ENCODE results near the gene ANKRD37. TPM values are rescaled to one million over a fixed set of nuclear protein-coding genes. Genes with fewer than 3 reads are reported as not detected.
A peak's percentile ranks its signal among the peaks of the same experiment; 100 is the strongest.

The ANKRD37 gene
- total and polyA plus RNA-seq, 8 donors = 1.2 to 21.7 (median 13.4) TPM

- H3K4me1 ChIP-seq = peaks cover 0 to 12% (median 5%) of the 10 kb centered on the region in 4 donors
- no peak overlapping the region for H3K4me3 ChIP-seq
- TF ChIP-seq EP300 (IDR thresholded peaks at IDR 0.05) (no peak), POLR2AphosphoS5 (IDR thresholded peaks at IDR 0.05) (no peak), POLR2A (IDR thresholded peaks at IDR 0.05) (no peak), CTCF (IDR thresholded peaks at IDR 0.05) (no peak)
- intact Hi-C loops (cut with DNase I; ENCODE audit: low total_unique reads) = loop anchor here (10.0 kb wide), 1 partner anchor 176 kb away; no protein-coding TSS in a partner anchor
- H3K27me3 ChIP-seq = no peaks in the 10 kb centered on the region
- no peak overlapping the region for H3K27ac ChIP-seq
- DNase-seq = no peak
- no peaks in the 10 kb centered on the region for H3K36me3 ChIP-seq
- WGBS, 5 donors = 88 to 97% (median 95%) methylated on average over 6 of the region's 6 CpGs
- no peaks in the 10 kb centered on the region for H3K9me3 ChIP-seq
Measured at GRCh38 chr4:185390941-185391340, 5.7 kb upstream of the ANKRD37 start.

GRCh38 chr4:185392156-185392555, 4.5 kb upstream of the ANKRD37 start:
- TF ChIP-seq POLR2AphosphoS5 (IDR thresholded peaks at IDR 0.05) = no peak
- TF ChIP-seq EP300 (IDR thresholded peaks at IDR 0.05) = no peak
- TF ChIP-seq POLR2A (IDR thresholded peaks at IDR 0.05) = no peak
- TF ChIP-seq CTCF (IDR thresholded peaks at IDR 0.05) = no peak
- Histone ChIP-seq H3K4me1 (peaks cover 4 to 16% (median 11%) of the 10 kb centered on the region in 4 donors), H3K9me3 (no peaks in the 10 kb centered on the region), H3K4me3 (no peak overlapping the region), H3K27ac (no peak overlapping the region), H3K36me3 (no peaks in the 10 kb centered on the region), H3K27me3 (no peaks in the 10 kb centered on the region)
- intact Hi-C loops (cut with DNase I; ENCODE audit: low total_unique reads) = loop anchor here (10.0 kb wide), 1 partner anchor 177 kb away; no protein-coding TSS in a partner anchor
- 78 to 96% (median 90%) methylated on average over 1 of the region's 1 CpG for WGBS, 5 donors
- DNase-seq = no peak

DNA sequence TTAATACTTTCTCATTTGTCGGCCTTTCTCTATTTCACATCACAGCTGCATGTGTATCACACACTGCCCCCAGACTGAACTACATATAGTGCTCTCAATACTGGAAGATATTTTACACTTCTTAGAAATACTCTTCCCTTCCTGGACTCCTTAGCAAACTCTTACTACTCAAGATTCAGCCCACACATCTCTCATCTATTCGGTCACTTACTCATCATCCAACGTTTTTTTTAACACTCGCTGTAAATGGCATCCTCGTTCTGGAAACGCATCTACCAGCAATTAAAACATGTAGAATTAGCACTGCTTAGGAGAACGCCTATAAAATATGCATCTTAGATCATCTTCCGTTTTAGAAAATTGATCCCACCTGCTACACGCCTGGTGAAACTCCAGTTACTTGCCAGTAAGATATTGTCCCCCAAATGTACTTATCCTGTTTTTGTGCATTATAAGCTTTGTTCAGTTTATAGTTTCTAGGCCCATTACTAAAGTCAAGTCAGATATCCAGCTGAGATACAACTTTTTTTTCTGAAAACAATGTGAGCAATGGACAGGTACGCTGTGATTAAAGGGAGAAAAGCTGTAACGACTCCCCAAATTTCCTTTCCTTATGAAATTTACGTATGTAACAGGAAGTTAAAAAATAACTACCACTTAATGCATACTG, 1.9 kb upstream of the ANKRD37 start:
- Histone ChIP-seq H3K4me3 (peak overlapping the region; percentile 55 to 90 (median 78)), H3K27me3 (no peaks in the 10 kb centered on the region), H3K4me1 (peaks cover 14 to 41% (median 26%) of the 10 kb centered on the region in 4 donors), H3K9me3 (no peaks in the 10 kb centered on the region), H3K36me3 (peaks cover 0 to 10% (median 7%) of the 10 kb centered on the region in 4 donors), H3K27ac (peak overlapping the region in 4 of 5 donors; percentile 99)
- intact Hi-C loops (cut with DNase I; ENCODE audit: low total_unique reads) = loop anchor here (10.0 kb wide), 1 partner anchor 180 kb away; no protein-coding TSS in a partner anchor
- WGBS, 5 donors = 62 to 72% (median 66%) methylated on average over 12 of the region's 12 CpGs
- DNase-seq = no peak
- no peak for TF ChIP-seq CTCF (IDR thresholded peaks at IDR 0.05)
- no peak for TF ChIP-seq POLR2A (IDR thresholded peaks at IDR 0.05)
- TF ChIP-seq EP300 (IDR thresholded peaks at IDR 0.05) = no peak
- no peak for TF ChIP-seq POLR2AphosphoS5 (IDR thresholded peaks at IDR 0.05)

- 2 to 8% (median 5%) methylated on average over 12 of the region's 12 CpGs for WGBS, 5 donors
- Histone ChIP-seq H3K9me3 (no peaks in the 10 kb centered on the region), H3K36me3 (peaks cover 0 to 17% (median 14%) of the 10 kb centered on the region in 4 donors), H3K4me3 (peak within 1 kb of the TSS; percentile 55 to 90 (median 78)), H3K4me1 (peaks cover 14 to 48% (median 28%) of the 10 kb centered on the region in 4 donors), H3K27ac (peak within 1 kb of the TSS; percentile 99), H3K27me3 (no peaks in the 10 kb centered on the region)
- TF ChIP-seq EP300 (IDR thresholded peaks at IDR 0.05) (no peak), CTCF (IDR thresholded peaks at IDR 0.05) (no peak), POLR2AphosphoS5 (IDR thresholded peaks at IDR 0.05) (no peak), POLR2A (IDR thresholded peaks at IDR 0.05) (no peak)
- peak in 1 of 2 donors; percentile 43 for DNase-seq
- intact Hi-C loops (cut with DNase I; ENCODE audit: low total_unique reads) = loop anchor here (10.0 kb wide), 1 partner anchor 181 kb away; no protein-coding TSS in a partner anchor
Measured at GRCh38 chr4:185395238-185395955, 1.2 kb upstream of the ANKRD37 start, which contains the start of gene LRP2BP. TSS of gene LRP2BP (minus strand) at chr4:185395924. CDS start at chr4:185378186, 17,738 bp downstream.

All from stomach (tissue), 9 donors.